ENCODE data around the gene TRMT44. TPM values are rescaled to one million over a fixed set of nuclear protein-coding genes. Genes with fewer than 3 reads are reported as not detected.

TRMT44 gene
- total RNA-seq, 1 experiment from 2014 or later = 15.3 TPM

GRCh38 chr4:8477095-8477635, 36.6 kb downstream of the TRMT44 start:
- ATAC-seq (no peak), DNase-seq (no peak)
- H3K79me2 ChIP-seq (ENCODE audit: low read length) = no peaks in the 10 kb centered on the region
- ChIA-PET POLR2A (ENCODE audit: unreplicated experiment) (no interaction called here), CTCF (no interaction called here)
- H3K4me2 ChIP-seq (ENCODE audit: low read length) = no peak overlapping the region
- no peaks in the 10 kb centered on the region for H3K9me3 ChIP-seq (ENCODE audit: low read length)
- no peaks in the 10 kb centered on the region for H3K27me3 ChIP-seq (ENCODE audit: low read length)
- TF ChIP-seq EZH2phosphoT487 (IDR thresholded peaks at IDR 0.05; ENCODE audit: borderline replicate concordance, low read length) = no peak
- TF ChIP-seq, protein P1, sequence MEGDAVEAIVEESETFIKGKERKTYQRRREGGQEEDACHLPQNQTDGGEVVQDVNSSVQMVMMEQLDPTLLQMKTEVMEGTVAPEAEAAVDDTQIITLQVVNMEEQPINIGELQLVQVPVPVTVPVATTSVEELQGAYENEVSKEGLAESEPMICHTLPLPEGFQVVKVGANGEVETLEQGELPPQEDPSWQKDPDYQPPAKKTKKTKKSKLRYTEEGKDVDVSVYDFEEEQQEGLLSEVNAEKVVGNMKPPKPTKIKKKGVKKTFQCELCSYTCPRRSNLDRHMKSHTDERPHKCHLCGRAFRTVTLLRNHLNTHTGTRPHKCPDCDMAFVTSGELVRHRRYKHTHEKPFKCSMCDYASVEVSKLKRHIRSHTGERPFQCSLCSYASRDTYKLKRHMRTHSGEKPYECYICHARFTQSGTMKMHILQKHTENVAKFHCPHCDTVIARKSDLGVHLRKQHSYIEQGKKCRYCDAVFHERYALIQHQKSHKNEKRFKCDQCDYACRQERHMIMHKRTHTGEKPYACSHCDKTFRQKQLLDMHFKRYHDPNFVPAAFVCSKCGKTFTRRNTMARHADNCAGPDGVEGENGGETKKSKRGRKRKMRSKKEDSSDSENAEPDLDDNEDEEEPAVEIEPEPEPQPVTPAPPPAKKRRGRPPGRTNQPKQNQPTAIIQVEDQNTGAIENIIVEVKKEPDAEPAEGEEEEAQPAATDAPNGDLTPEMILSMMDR (conservative IDR thresholded peaks at IDR 0.05; ENCODE audit: low read depth, low read length) = no peak
- no peaks in the 10 kb centered on the region for H3F3A ChIP-seq (ENCODE audit: low read length, unreplicated experiment)
- no peak overlapping the region for H2AFZ ChIP-seq (ENCODE audit: low read length)
- no peak overlapping the region for H3K9ac ChIP-seq (ENCODE audit: low read length)
- no TSS peak for BruUV-seq (replicated peaks)
- H3K4me3 ChIP-seq (ENCODE audit: low read length) = no peak overlapping the region
- H3K27ac ChIP-seq (ENCODE audit: low read length) = no peak overlapping the region
- H3K9me2 ChIP-seq (replicated peaks; ENCODE audit: low read length) = no peaks in the 10 kb centered on the region
- no peaks in the 10 kb centered on the region for H3K36me3 ChIP-seq (ENCODE audit: low read depth, low read length)
- intact Hi-C loops (cut with micrococcal nuclease) = no loop called here
- no peaks in the 10 kb centered on the region; the same call in 1 of the 2 replicates for H3K4me1 ChIP-seq (ENCODE audit: insufficient read depth, low read length)
- no peaks in the 10 kb centered on the region for H4K20me1 ChIP-seq (ENCODE audit: low read length)

GRCh38 chr4:8477676-8478075, 37.1 kb downstream of the TRMT44 start:
- TF ChIP-seq EZH2 (IDR thresholded peaks at IDR 0.05; ENCODE audit: low read length, unreplicated experiment) = no peak
- ChIA-PET POLR2A (ENCODE audit: unreplicated experiment) (no interaction called here), CTCF (no interaction called here)
- Histone ChIP-seq H3K27me3 (ENCODE audit: low read length) (no peaks in the 10 kb centered on the region), H3K9ac (ENCODE audit: low read length) (no peak overlapping the region), H3K4me2 (ENCODE audit: low read length) (no peak overlapping the region), H3K79me2 (ENCODE audit: low read length) (no peaks in the 10 kb centered on the region), H4K20me1 (ENCODE audit: low read length) (no peaks in the 10 kb centered on the region), H3F3A (ENCODE audit: low read length, unreplicated experiment) (no peaks in the 10 kb centered on the region), H3K27ac (ENCODE audit: low read length) (no peak overlapping the region), H3K9me3 (ENCODE audit: low read length) (no peaks in the 10 kb centered on the region), H3K4me1 (ENCODE audit: insufficient read depth, low read length) (no peaks in the 10 kb centered on the region), H3K4me3 (ENCODE audit: low read length) (no peak overlapping the region), H3K36me3 (ENCODE audit: low read depth, low read length) (no peaks in the 10 kb centered on the region), H2AFZ (ENCODE audit: low read length) (no peak overlapping the region), H3K9me2 (replicated peaks; ENCODE audit: low read length) (no peaks in the 10 kb centered on the region)
- ATAC-seq = no peak
- intact Hi-C loops (cut with micrococcal nuclease) = no loop called here
- BruUV-seq (replicated peaks) = no TSS peak
- no peak for DNase-seq

GRCh38 chr4:8478371-8478770, 37.8 kb downstream of the TRMT44 start:
- no peak overlapping the region for H3K4me3 ChIP-seq (ENCODE audit: low read length)
- no peaks in the 10 kb centered on the region for H3K4me1 ChIP-seq (ENCODE audit: insufficient read depth, low read length)
- no peaks in the 10 kb centered on the region for H3K36me3 ChIP-seq (ENCODE audit: low read depth, low read length)
- ChIA-PET CTCF (no interaction called here), POLR2A (ENCODE audit: unreplicated experiment) (no interaction called here)
- TF ChIP-seq, protein P1 (conservative IDR thresholded peaks at IDR 0.05; ENCODE audit: low read depth, low read length) = no peak
- TF ChIP-seq EZH2 (IDR thresholded peaks at IDR 0.05; ENCODE audit: low read length, unreplicated experiment) = no peak
- TF ChIP-seq EZH2phosphoT487 (IDR thresholded peaks at IDR 0.05; ENCODE audit: borderline replicate concordance, low read length) = no peak
- no peaks in the 10 kb centered on the region for H3F3A ChIP-seq (ENCODE audit: low read length, unreplicated experiment)
- no TSS peak for BruUV-seq (replicated peaks)
- no peaks in the 10 kb centered on the region for H3K9me3 ChIP-seq (ENCODE audit: low read length)
- H3K4me2 ChIP-seq (ENCODE audit: low read length) = no peak overlapping the region
- no peaks in the 10 kb centered on the region for H3K9me2 ChIP-seq (replicated peaks; ENCODE audit: low read length)
- H3K9ac ChIP-seq (ENCODE audit: low read length) = no peak overlapping the region
- DNase-seq (no peak), ATAC-seq (no peak)
- H3K27ac ChIP-seq (ENCODE audit: low read length) = no peak overlapping the region
- intact Hi-C loops (cut with micrococcal nuclease) = no loop called here
- H2AFZ ChIP-seq (ENCODE audit: low read length) = no peak overlapping the region
- H3K79me2 ChIP-seq (ENCODE audit: low read length) = no peaks in the 10 kb centered on the region
- H3K27me3 ChIP-seq (ENCODE audit: low read length) = no peaks in the 10 kb centered on the region
- no peaks in the 10 kb centered on the region for H4K20me1 ChIP-seq (ENCODE audit: low read length)

Data from PC-3 (cell line).